Effector memory CD4-positive, alpha-beta T cell (primary cell): ENCODE data around the gene PCBP3.

ENCODE experiments used
- DNase-seq, 3 donors: peaks; one replicate each; pipeline ENCODE4 v3.0.0-alpha.2; 2020
- H3K27ac ChIP-seq: 2 replicates; pipeline ENCODE4 v1.7.0; 2013; ENCODE audit warnings: mild to moderate bottlenecking, low read length, moderate library complexity; ENCODE audit not compliant: insufficient read depth, poor library complexity, severe bottlenecking
- H3K27me3 ChIP-seq: replicated peaks from 2 replicates; pipeline ENCODE4 v1.7.0; 2013; ENCODE audit warnings: mild to moderate bottlenecking, low read length; ENCODE audit not compliant: insufficient read depth, control insufficient read depth, poor library complexity, severe bottlenecking
- H3K36me3 ChIP-seq: 2 replicates; pipeline ENCODE4 v1.7.0; 2013; ENCODE audit warnings: mild to moderate bottlenecking, low read length, moderate library complexity; ENCODE audit not compliant: control insufficient read depth, insufficient read depth
- H3K4me1 ChIP-seq: 2 replicates; pipeline ENCODE4 v1.7.0; 2013; ENCODE audit warnings: low read length, mild to moderate bottlenecking; ENCODE audit not compliant: control insufficient read depth, insufficient read depth, poor library complexity, severe bottlenecking
- H3K4me3 ChIP-seq: 2 replicates; pipeline ENCODE4 v1.7.0; 2013; ENCODE audit warnings: low read length, low read depth, mild to moderate bottlenecking; ENCODE audit not compliant: insufficient read depth, poor library complexity, severe bottlenecking
- H3K9me3 ChIP-seq: 2 replicates; pipeline ENCODE4 v1.7.0; 2013; ENCODE audit warnings: mild to moderate bottlenecking, low read length, moderate library complexity; ENCODE audit not compliant: control insufficient read depth

PCBP3 gene

GRCh38 chr21:45836694-45837670 lies 193.5 kb downstream of the PCBP3 start:
- Histone ChIP-seq H3K4me3 (no peak overlapping the region), H3K36me3 (no peaks in the 10 kb centered on the region), H3K9me3 (no peaks in the 10 kb centered on the region), H3K4me1 (no peaks in the 10 kb centered on the region), H3K27ac (no peak overlapping the region), H3K27me3 (no peaks in the 10 kb centered on the region)
- DNase-seq = no peak

DNA sequence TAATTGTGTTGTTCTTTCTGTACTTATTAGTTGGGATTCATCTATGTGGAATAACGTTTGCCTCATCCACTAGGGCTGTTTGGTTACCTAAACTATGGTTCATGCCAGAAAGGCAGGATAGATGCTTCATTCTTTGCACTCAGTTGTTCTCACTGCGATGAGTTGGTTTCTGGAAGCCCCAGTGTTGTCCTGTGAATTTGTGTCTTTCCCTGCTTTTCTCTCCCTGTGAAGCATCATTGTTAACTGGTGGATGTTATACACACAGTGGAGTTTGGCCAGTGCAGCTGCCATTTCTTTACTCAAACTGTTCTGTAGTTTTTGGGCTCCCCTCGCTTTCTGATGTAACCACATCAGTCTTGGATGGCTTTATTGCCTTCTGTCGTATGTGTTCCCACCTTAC lies 194.4 kb downstream of the PCBP3 start:
- no peaks in the 10 kb centered on the region for H3K36me3 ChIP-seq
- no peaks in the 10 kb centered on the region for H3K9me3 ChIP-seq
- no peak for DNase-seq
- H3K4me3 ChIP-seq = no peak overlapping the region
- H3K4me1 ChIP-seq = no peaks in the 10 kb centered on the region
- H3K27ac ChIP-seq = no peak overlapping the region
- no peaks in the 10 kb centered on the region for H3K27me3 ChIP-seq

DNA sequence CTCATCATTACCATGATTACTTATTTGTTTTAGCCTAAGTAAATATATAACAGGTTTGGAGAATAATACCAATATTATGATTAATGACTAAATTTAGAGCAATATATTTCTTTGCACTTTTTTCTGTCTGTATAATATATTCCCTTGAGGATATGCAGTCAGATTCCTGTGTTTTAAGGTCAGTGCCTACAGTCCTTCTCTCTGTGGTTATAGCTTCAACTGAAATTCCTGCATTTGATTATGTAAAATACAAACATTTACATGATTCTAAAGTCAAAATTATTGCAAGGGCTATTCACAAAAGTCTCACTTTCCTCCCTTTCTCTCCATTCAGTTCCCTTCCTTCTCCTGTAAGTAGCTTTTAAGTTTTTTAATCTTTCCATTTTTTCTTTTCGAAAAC lies 195.1 kb downstream of the PCBP3 start:
- H3K4me3 ChIP-seq = no peak overlapping the region
- H3K9me3 ChIP-seq = no peaks in the 10 kb centered on the region
- no peak for DNase-seq
- no peak overlapping the region for H3K27ac ChIP-seq
- H3K27me3 ChIP-seq = no peaks in the 10 kb centered on the region
- H3K4me1 ChIP-seq = no peaks in the 10 kb centered on the region
- H3K36me3 ChIP-seq = no peaks in the 10 kb centered on the region

GRCh38 chr21:45839274-45839673 lies 195.7 kb downstream of the PCBP3 start:
- Histone ChIP-seq H3K4me3 (no peak overlapping the region), H3K27me3 (no peaks in the 10 kb centered on the region), H3K36me3 (no peaks in the 10 kb centered on the region), H3K9me3 (no peaks in the 10 kb centered on the region), H3K4me1 (no peaks in the 10 kb centered on the region), H3K27ac (no peak overlapping the region)
- no peak for DNase-seq

DNA sequence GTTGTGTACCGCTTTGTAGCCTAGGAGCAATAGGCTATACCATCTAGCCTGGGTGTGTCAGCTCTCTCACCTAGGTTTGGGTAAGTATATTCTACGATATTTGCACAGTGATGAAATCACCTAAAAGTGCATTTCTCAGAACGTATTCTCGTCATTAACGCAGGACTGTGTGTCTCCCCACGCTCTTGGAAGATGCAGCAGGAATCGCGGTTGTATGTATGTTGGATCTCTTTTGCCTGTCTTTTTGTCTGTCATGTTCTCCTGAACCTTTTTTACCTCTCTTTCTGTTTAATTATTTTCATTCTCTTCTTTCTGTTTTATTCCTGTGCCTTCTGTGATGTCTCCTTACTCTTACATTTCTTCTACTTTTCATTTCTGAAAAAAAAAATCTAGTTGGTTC lies 197.5 kb downstream of the PCBP3 start:
- Histone ChIP-seq H3K9me3 (no peaks in the 10 kb centered on the region), H3K27ac (no peak overlapping the region), H3K4me3 (no peak overlapping the region), H3K27me3 (no peaks in the 10 kb centered on the region), H3K4me1 (no peaks in the 10 kb centered on the region), H3K36me3 (no peaks in the 10 kb centered on the region)
- DNase-seq = no peak

- Histone ChIP-seq H3K4me1 (no peaks in the 10 kb centered on the region), H3K27ac (no peak overlapping the region), H3K36me3 (no peaks in the 10 kb centered on the region), H3K9me3 (no peaks in the 10 kb centered on the region), H3K27me3 (no peaks in the 10 kb centered on the region), H3K4me3 (no peak overlapping the region)
- DNase-seq = no peak
Observed at GRCh38 chr21:45843426-45843825, 199.9 kb downstream of the PCBP3 start.

- Histone ChIP-seq H3K4me3 (no peak overlapping the region), H3K27ac (no peak overlapping the region), H3K4me1 (no peaks in the 10 kb centered on the region), H3K9me3 (no peaks in the 10 kb centered on the region), H3K36me3 (no peaks in the 10 kb centered on the region), H3K27me3 (no peaks in the 10 kb centered on the region)
- no peak for DNase-seq
Observed at GRCh38 chr21:45844181-45844580, 200.7 kb downstream of the PCBP3 start.

GRCh38 chr21:45845063-45845769 lies 201.7 kb downstream of the PCBP3 start:
- Histone ChIP-seq H3K9me3 (no peaks in the 10 kb centered on the region), H3K36me3 (no peaks in the 10 kb centered on the region), H3K27me3 (no peaks in the 10 kb centered on the region), H3K4me1 (no peaks in the 10 kb centered on the region), H3K4me3 (no peak overlapping the region), H3K27ac (no peak overlapping the region)
- DNase-seq = no peak

DNA sequence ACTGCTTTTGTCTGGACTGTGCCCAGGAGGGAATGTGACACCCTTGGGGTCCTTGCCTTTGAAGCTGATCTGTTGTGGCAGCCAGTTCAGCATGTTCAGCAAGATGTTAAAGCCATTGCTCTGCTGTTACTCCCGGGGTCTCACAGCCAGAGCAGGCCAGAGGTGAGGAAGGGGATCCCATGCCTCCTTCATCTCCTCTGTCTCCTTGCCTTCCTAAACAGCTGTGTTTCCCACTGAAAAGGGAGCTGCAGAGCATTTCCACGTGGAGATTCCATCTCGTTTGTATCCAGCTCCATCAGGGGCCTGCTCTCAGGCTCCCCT lies 202.2 kb downstream of the PCBP3 start:
- H3K27me3 ChIP-seq = no peaks in the 10 kb centered on the region
- H3K27ac ChIP-seq = no peak overlapping the region
- no peaks in the 10 kb centered on the region for H3K9me3 ChIP-seq
- H3K36me3 ChIP-seq = no peaks in the 10 kb centered on the region
- DNase-seq = no peak
- H3K4me1 ChIP-seq = no peaks in the 10 kb centered on the region
- H3K4me3 ChIP-seq = no peak overlapping the region
